Ovary (tissue), 3 donors: Measurements from ENCODE around the gene FKBP11.

Source experiments
- POLR2A ChIP-seq: fragments of 450-650 bp; IDR thresholded peaks from one replicate; pipeline ENCODE4 v1.6.1; 2017; ENCODE audit warnings: antibody characterized with exemption, mild to moderate bottlenecking, moderate library complexity
- TF ChIP-seq, protein P1 (sequence below), 3 donors: fragments of 450-650 bp in 2 of 3; fragments of 200-600 bp in 1 of 3; IDR thresholded peaks; one replicate each; pipeline versions ENCODE4 v1.5.1 to v1.8.0; 2016 to 2022; ENCODE audit warnings: antibody characterized with exemption in 3 of 3, mild to moderate bottlenecking in 1 of 3
- donor health status: DM: no; HTN: no; CAD: no.

DNA sequence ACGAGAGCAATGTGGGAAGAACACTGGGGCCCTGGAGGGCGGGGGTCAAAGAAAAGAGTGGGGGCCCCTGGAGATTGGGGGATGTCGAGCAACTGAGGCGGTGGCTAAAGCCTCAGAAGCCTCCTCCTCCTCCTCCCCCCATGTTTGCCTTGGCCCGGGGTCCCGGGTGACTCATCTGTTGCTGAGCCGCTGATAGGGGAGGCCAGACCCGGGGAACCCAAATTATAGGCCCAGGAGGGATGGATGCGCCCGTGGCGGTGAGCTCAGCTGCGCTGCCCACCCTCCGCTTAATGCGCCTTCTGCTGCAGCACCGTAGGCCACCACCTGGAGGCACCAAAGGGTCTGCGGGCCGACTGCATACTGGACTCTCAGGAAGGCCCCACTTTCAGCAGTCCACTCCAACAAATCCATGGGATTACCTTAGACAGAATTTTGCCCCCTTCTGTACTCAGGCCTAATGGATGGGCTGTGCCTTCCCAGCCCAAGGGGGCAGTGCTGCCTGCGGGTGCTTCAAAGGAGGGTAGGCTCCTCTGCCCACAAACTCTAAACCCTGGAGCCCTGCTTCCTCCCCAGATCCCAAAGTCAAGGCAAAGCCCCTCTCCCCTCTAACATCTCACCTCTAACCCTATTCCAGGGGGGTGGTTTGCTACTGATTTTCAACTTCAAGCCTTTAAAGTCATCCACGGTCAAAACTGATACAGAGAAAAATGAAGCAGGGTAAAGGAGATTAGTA is 48.8 kb upstream of the FKBP11 start:
- TF ChIP-seq, protein P1, sequence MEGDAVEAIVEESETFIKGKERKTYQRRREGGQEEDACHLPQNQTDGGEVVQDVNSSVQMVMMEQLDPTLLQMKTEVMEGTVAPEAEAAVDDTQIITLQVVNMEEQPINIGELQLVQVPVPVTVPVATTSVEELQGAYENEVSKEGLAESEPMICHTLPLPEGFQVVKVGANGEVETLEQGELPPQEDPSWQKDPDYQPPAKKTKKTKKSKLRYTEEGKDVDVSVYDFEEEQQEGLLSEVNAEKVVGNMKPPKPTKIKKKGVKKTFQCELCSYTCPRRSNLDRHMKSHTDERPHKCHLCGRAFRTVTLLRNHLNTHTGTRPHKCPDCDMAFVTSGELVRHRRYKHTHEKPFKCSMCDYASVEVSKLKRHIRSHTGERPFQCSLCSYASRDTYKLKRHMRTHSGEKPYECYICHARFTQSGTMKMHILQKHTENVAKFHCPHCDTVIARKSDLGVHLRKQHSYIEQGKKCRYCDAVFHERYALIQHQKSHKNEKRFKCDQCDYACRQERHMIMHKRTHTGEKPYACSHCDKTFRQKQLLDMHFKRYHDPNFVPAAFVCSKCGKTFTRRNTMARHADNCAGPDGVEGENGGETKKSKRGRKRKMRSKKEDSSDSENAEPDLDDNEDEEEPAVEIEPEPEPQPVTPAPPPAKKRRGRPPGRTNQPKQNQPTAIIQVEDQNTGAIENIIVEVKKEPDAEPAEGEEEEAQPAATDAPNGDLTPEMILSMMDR (IDR thresholded peaks at IDR 0.05), result no peak
- TF ChIP-seq POLR2A, result no peak
